ENCODE results near the gene RNASE4. TPM values are rescaled to one million over a fixed set of nuclear protein-coding genes. Genes with fewer than 3 reads are reported as not detected.
A peak's percentile ranks its signal among the peaks of the same experiment; 100 is the strongest.
"Not testable (repeated sequence)": the region's sequence is repeated elsewhere in the genome, so short reads cannot be mapped to it uniquely, and the experiment has no call there.

RNASE4 gene
- total RNA-seq, 2 experiments from 2014 or later = 0.75 to 2.1 TPM

DNA sequence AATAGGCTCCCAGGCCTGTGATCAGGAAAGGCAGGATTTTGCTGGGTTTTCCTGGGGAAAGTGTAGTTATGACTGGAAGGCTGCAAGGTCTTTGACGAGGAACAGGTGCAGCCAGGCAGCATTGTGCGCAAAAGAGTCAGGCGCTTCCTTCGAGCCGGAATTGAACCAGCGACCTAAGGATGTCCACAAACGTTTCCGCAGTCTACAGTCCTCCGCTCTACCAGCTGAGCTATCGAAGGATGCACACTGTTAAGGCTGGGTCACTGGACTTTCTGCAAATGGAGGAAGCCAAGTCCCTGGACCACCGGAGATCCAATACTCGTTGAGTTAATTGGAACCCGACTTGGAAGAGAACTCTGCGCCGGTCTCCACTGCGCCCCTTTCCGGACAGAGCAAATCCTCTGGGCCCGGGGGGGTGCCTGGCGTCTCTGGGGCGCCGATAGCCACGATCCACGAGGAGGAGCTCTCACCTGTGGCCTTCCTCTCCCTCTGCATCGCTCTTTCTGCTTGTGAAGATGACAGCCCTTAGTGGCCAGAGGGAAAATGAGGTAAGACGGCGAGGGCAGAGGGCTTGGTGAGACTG lies 24.5 kb upstream of the RNASE4 start:
- Mint-ChIP-seq H3K36me3 (no peaks in the 10 kb centered on the region), H3K27me3 (peaks cover 63% of the 10 kb centered on the region)
- ATAC-seq = no peak

DNA sequence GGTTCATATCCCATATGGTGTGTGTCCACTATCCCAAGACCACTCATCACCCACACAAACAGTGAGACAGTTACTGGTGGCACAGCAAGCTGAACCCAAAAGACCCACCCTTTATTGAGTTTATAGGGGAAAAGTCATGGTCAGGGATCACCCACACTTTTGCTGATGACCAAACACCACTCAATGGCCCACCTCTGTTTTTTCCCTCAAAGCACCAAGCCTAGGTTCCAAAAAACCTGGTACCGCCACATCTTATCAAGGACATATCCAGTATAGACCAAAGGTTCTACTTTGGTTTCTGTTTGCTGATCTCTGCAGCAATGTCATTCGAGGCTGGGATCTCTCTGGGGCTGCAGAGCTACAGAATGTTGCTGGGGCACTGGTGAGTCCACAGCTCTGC lies 23.2 kb upstream of the RNASE4 start:
- CTCF ChIA-PET = interaction anchor here (1.1 to 11.5 kb wide), 5 partner anchors 10 to 196 kb away, joined by 4 to 163 read pairs (median 5); partner anchors contain the start of genes ANG and RNASE4
- Mint-ChIP-seq H3K27me3 (peaks cover 50% of the 10 kb centered on the region), H3K9me3 (ENCODE audit: low read depth) (no peaks in the 10 kb centered on the region), H3K4me1 (peaks cover 42% of the 10 kb centered on the region), H3K36me3 (peaks cover under 1% of the 10 kb centered on the region), H3K27ac (no peak overlapping the region), H3K4me3 (no peak overlapping the region)
- ATAC-seq (no peak), DNase-seq (no peak)

More for the DNA sequence above, 24.5 kb upstream of the RNASE4 start:
- no peak for DNase-seq
- CTCF ChIA-PET = interaction anchor here (1.2 to 11.5 kb wide), 4 partner anchors 12 to 198 kb away, joined by 3 to 163 read pairs (median 53); partner anchors contain the start of genes ANG and RNASE4
- H3K27ac Mint-ChIP-seq = no peak overlapping the region
- H3K4me3 Mint-ChIP-seq = no peak overlapping the region
- peaks cover 39% of the 10 kb centered on the region for H3K4me1 Mint-ChIP-seq
- H3K9me3 Mint-ChIP-seq (ENCODE audit: low read depth) = no peaks in the 10 kb centered on the region

DNA sequence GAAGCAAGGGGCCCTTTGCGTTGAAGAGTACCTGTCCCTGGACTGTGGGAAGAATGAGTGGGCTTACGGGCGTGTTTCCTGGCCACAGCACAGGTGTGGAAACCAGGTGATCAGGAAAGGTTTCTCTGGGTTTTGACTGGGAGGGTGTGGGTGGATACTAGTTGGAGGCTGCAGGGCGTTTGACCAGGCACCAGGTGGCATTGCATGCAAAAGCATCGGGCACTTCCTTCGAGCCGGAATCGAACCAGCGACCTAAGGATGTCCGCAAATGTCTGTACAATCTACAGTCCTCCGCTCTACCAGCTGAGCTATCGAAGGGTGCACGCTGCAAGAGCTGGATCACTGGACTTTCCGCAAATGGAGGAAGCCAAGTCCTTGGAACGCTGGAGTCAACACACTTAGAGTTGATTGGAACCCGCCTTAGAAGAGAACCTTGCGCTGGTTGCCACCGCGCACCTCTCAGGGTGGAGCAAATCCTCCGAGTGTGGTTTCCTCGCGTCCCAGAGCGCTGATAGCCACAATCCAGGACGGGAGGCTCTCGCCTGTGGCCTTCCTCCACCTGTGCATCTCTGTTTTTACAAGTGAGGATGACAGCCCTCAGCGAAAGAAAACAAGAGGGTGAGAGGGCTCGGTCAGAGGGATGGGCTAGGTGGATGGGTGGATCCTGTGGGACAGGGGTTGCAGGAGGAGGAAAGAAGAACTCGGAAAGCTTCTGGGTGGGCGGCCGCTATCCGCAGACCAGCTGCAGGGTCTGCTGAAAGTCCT lies 21.2 kb upstream of the RNASE4 start:
- Mint-ChIP-seq H3K4me3 (peak overlapping the region; percentile 78), H3K36me3 (peaks cover 7% of the 10 kb centered on the region), H3K9me3 (ENCODE audit: low read depth) (no peaks in the 10 kb centered on the region), H3K27ac (peak overlapping the region; percentile 28), H3K27me3 (peaks cover 32% of the 10 kb centered on the region), H3K4me1 (peaks cover 49% of the 10 kb centered on the region)
- ATAC-seq (peak; percentile 82), DNase-seq (peak; percentile 90)
- CTCF ChIA-PET = interaction anchor here (0.9 to 11.5 kb wide), 9 partner anchors 11 to 308 kb away, joined by 3 to 163 read pairs (median 3); partner anchors contain the start of genes ANG and RNASE4

- not testable (repeated sequence) for H3K4me3 Mint-ChIP-seq; H3K9me3 Mint-ChIP-seq (ENCODE audit: low read depth); ATAC-seq; DNase-seq
- CTCF ChIA-PET = interaction anchor here (1.8 to 11.5 kb wide), 2 partner anchors 14 to 24 kb away, joined by 15 to 163 read pairs; partner anchors contain the start of gene ANG
- Mint-ChIP-seq H3K36me3 (peaks cover 10% of the 10 kb centered on the region), H3K27ac (peak overlapping the region; percentile 58), H3K27me3 (peaks cover 16% of the 10 kb centered on the region), H3K4me1 (peaks cover 55% of the 10 kb centered on the region)
These were observed 17.9 kb upstream of the RNASE4 start for GRCh38 chr14:20666400-20666961.

GRCh38 chr14:20667957-20668356 lies 16.4 kb upstream of the RNASE4 start:
- ATAC-seq (peak; percentile 66), DNase-seq (peak; percentile 59)
- H3K27me3 Mint-ChIP-seq = peaks cover 7% of the 10 kb centered on the region
- CTCF ChIA-PET = interaction anchor here (1.0 to 4.8 kb wide), 7 partner anchors 12 to 325 kb away, joined by 3 to 49 read pairs (median 5); partner anchors contain the start of gene PARP2
- peak overlapping the region; percentile 35 for H3K4me3 Mint-ChIP-seq
- peaks cover 53% of the 10 kb centered on the region for H3K4me1 Mint-ChIP-seq
- H3K36me3 Mint-ChIP-seq = peaks cover 10% of the 10 kb centered on the region
- H3K27ac Mint-ChIP-seq = peak overlapping the region; percentile 91
- H3K9me3 Mint-ChIP-seq (ENCODE audit: low read depth) = peaks cover 2% of the 10 kb centered on the region

DNA sequence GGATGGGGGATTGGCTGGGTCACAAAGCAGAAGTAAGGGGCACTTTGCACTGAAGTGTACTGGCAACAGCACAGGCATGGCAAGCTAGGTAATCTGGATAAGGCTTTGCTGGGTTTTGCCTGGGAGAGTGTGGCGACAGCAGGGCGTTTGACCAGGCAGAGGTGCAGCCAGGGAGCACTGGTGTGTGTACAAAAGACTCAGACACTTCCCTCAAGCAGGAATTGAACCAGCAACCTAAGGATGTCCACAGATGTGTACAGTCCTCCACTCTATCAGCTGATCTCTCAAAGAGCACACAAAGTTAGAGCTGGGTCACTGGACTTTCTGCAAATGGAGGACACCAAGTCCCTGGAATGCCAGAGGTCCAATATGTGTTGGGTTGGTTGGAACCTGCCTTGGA lies 15.4 kb upstream of the RNASE4 start:
- peaks cover 43% of the 10 kb centered on the region for H3K4me1 Mint-ChIP-seq
- no peak for ATAC-seq
- H3K4me3 Mint-ChIP-seq = no peak overlapping the region
- peaks cover 10% of the 10 kb centered on the region for H3K36me3 Mint-ChIP-seq
- H3K27me3 Mint-ChIP-seq = no peaks in the 10 kb centered on the region
- CTCF ChIA-PET = interaction anchor here (1.1 to 4.8 kb wide), 6 partner anchors 12 to 326 kb away, joined by 3 to 49 read pairs (median 6); partner anchors contain the start of gene PARP2
- H3K27ac Mint-ChIP-seq = no peak overlapping the region
- DNase-seq = no peak
- peaks cover 2% of the 10 kb centered on the region for H3K9me3 Mint-ChIP-seq (ENCODE audit: low read depth)

- H3K4me3 Mint-ChIP-seq = no peak overlapping the region
- ATAC-seq (peak; percentile 35), DNase-seq (no peak)
- peaks cover 6% of the 10 kb centered on the region for H3K36me3 Mint-ChIP-seq
- H3K27ac Mint-ChIP-seq = peak overlapping the region; percentile 20
- CTCF ChIA-PET = interaction anchor here (2.0 to 4.8 kb wide), 2 partner anchors 9 to 62 kb away, joined by 4 to 49 read pairs; no protein-coding TSS in a partner anchor
- peaks cover 2% of the 10 kb centered on the region for H3K9me3 Mint-ChIP-seq (ENCODE audit: low read depth)
- H3K4me1 Mint-ChIP-seq = peaks cover 48% of the 10 kb centered on the region
- no peaks in the 10 kb centered on the region for H3K27me3 Mint-ChIP-seq
These were observed 12.6 kb upstream of the RNASE4 start for GRCh38 chr14:20671597-20672283.

- Mint-ChIP-seq H3K9me3 (ENCODE audit: low read depth) (no peaks in the 10 kb centered on the region), H3K36me3 (no peaks in the 10 kb centered on the region), H3K4me1 (peaks cover 26% of the 10 kb centered on the region), H3K27me3 (no peaks in the 10 kb centered on the region), H3K27ac (no peak overlapping the region), H3K4me3 (no peak overlapping the region)
- CTCF ChIA-PET = interaction anchor here (1.2 to 7.4 kb wide), 4 partner anchors 13 to 182 kb away, joined by 3 to 49 read pairs (median 4); no protein-coding TSS in a partner anchor
- ATAC-seq (peak; percentile 59), DNase-seq (no peak)
These were observed 8.7 kb upstream of the RNASE4 start for GRCh38 chr14:20675669-20676068.

GRCh38 chr14:20676072-20676471 lies 8.3 kb upstream of the RNASE4 start:
- H3K4me1 Mint-ChIP-seq = peaks cover 25% of the 10 kb centered on the region
- CTCF ChIA-PET = interaction anchor here (1.2 to 7.4 kb wide), 4 partner anchors 13 to 182 kb away, joined by 3 to 49 read pairs (median 4); no protein-coding TSS in a partner anchor
- H3K4me3 Mint-ChIP-seq = no peak overlapping the region
- H3K27ac Mint-ChIP-seq = no peak overlapping the region
- H3K36me3 Mint-ChIP-seq = no peaks in the 10 kb centered on the region
- DNase-seq (no peak), ATAC-seq (peak; percentile 14)
- no peaks in the 10 kb centered on the region for H3K9me3 Mint-ChIP-seq (ENCODE audit: low read depth)
- no peaks in the 10 kb centered on the region for H3K27me3 Mint-ChIP-seq

- H3K36me3 Mint-ChIP-seq = no peaks in the 10 kb centered on the region
- no peak overlapping the region for H3K27ac Mint-ChIP-seq
- no peaks in the 10 kb centered on the region for H3K9me3 Mint-ChIP-seq (ENCODE audit: low read depth)
- no peak overlapping the region for H3K4me3 Mint-ChIP-seq
- CTCF ChIA-PET = interaction anchor here (1.2 to 7.4 kb wide), 6 partner anchors 11 to 176 kb away, joined by 3 to 102 read pairs (median 36); no protein-coding TSS in a partner anchor
- peak; percentile 53 for DNase-seq
- H3K4me1 Mint-ChIP-seq = peaks cover 21% of the 10 kb centered on the region
- ATAC-seq = no peak
- H3K27me3 Mint-ChIP-seq = no peaks in the 10 kb centered on the region
These were observed 4.5 kb upstream of the RNASE4 start for GRCh38 chr14:20679907-20680306.

- H3K27ac Mint-ChIP-seq = no peak overlapping the region
- CTCF ChIA-PET = interaction anchor here (1.2 to 7.4 kb wide), 6 partner anchors 11 to 176 kb away, joined by 3 to 102 read pairs (median 36); no protein-coding TSS in a partner anchor
- H3K27me3 Mint-ChIP-seq = no peaks in the 10 kb centered on the region
- peaks cover 24% of the 10 kb centered on the region for H3K4me1 Mint-ChIP-seq
- H3K36me3 Mint-ChIP-seq = no peaks in the 10 kb centered on the region
- no peaks in the 10 kb centered on the region for H3K9me3 Mint-ChIP-seq (ENCODE audit: low read depth)
- H3K4me3 Mint-ChIP-seq = no peak overlapping the region
- DNase-seq (no peak), ATAC-seq (no peak)
These were observed 4.0 kb upstream of the RNASE4 start for GRCh38 chr14:20680363-20680762.

DNA sequence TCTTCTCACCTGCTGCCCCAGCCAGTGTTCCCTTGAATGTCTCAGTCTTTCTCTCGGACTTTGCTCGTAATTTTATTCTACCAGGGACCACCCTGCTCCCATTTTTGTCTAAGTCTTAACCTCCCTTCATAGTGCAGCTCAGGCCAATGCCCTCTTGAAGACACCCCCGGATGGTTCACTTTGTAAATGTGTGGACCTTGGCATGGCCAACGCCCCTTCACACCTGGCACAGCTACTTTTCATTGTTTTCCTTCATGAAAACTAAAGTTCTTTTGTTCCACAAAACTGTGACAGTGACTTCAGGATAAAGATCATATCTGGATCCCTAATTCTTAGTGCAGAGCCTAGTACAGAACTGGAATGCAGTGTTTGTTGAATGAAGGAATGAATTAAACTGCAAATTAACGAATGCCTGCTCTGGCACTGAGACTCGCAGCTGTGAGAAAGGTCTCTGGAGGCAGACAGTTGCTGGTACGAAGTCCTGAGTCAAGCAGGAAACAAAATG lies 3.5 kb upstream of the RNASE4 start:
- H3K4me3 Mint-ChIP-seq = no peak overlapping the region
- no peaks in the 10 kb centered on the region for H3K27me3 Mint-ChIP-seq
- DNase-seq (no peak), ATAC-seq (peak; percentile 21)
- CTCF ChIA-PET = interaction anchor here (0.9 to 7.4 kb wide), 13 partner anchors 11 to 423 kb away, joined by 3 to 102 read pairs (median 15); partner anchors contain the start of genes PIP4P1 and PNP
- H3K4me1 Mint-ChIP-seq = peaks cover 18% of the 10 kb centered on the region
- H3K9me3 Mint-ChIP-seq (ENCODE audit: low read depth) = no peaks in the 10 kb centered on the region
- H3K27ac Mint-ChIP-seq = no peak overlapping the region
- no peaks in the 10 kb centered on the region for H3K36me3 Mint-ChIP-seq
